HG03108 (cell line): ENCODE data around the gene SMARCD1.
"Not testable (repeated sequence)": the region's sequence is repeated elsewhere in the genome, so short reads cannot be mapped to it uniquely, and the experiment has no call there.

Experiments
- ATAC-seq: cut with Tn5 transposase; IDR thresholded peaks from one replicate; pipeline ENCODE4 v1.9.1; 2021; ENCODE audit warnings: moderate library complexity; ENCODE audit not compliant: unreplicated experiment

SMARCD1 gene

GRCh38 chr12:50075808-50076170 is 9.4 kb upstream of the SMARCD1 start:
- ATAC-seq: no peak

DNA sequence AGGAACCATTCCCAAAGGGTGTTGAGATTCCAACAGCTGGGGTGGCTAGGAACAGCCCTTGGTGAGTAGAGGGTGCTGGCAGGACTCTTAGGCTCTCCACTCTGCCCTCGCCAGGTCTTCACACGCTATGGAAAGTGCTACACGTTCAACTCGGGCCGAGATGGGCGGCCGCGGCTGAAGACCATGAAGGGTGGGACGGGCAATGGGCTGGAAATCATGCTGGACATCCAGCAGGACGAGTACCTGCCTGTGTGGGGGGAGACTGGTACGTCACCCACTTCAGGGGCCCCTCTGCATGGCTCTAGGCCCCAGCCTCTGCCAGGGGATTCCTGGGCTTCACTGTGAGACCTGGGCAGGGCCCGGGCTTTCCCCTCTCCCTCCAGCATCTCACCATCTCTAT is 8.0 kb upstream of the SMARCD1 start:
- no peak for ATAC-seq

DNA sequence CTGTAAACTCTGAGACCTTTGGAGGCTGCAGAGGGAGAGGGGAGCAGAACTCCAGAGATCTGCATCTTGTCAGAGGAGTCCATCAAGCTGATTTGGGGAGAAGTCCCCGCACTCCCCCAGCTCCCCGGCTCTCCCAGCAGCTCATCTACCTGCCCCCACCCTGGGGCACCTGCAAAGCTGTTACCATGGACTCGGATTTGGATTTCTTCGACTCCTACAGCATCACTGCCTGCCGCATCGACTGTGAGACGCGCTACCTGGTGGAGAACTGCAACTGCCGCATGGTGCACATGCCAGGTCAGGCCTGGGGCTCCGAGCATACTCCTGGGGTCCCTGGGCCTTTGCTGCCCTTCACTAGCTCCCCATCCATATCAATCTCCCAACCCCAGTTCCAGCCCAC is 6.9 kb upstream of the SMARCD1 start:
- no peak for ATAC-seq

GRCh38 chr12:50079771-50080170 is 5.4 kb upstream of the SMARCD1 start:
- no peak for ATAC-seq

DNA sequence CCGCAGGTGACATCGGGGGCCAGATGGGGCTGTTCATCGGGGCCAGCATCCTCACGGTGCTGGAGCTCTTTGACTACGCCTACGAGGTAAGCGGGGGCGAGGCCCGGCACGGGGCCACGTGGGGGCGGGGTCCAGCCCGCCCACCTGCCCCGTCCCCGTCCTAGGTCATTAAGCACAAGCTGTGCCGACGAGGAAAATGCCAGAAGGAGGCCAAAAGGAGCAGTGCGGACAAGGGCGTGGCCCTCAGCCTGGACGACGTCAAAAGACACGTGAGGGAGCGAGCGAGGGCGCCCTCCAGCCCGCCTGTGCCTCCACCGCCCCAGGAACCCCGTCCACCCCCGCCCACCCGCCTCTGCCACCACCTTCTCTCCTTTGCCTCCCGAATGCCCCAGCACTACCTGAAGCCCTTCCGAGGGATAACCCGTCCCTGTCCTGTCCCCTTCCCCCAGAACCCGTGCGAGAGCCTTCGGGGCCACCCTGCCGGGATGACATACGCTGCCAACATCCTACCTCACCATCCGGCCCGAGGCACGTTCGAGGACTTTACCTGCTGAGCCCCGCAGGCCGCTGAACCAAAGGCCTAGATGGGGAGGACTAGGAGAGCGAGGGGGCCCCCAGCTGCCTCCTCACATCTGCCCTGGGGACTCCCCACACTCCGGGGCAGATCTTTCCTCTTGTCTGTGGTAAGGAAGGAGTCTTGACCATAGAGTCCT is 3.9 kb upstream of the SMARCD1 start:
- no peak for ATAC-seq

GRCh38 chr12:50082644-50083043 is 2.5 kb upstream of the SMARCD1 start:
- no peak for ATAC-seq

DNA sequence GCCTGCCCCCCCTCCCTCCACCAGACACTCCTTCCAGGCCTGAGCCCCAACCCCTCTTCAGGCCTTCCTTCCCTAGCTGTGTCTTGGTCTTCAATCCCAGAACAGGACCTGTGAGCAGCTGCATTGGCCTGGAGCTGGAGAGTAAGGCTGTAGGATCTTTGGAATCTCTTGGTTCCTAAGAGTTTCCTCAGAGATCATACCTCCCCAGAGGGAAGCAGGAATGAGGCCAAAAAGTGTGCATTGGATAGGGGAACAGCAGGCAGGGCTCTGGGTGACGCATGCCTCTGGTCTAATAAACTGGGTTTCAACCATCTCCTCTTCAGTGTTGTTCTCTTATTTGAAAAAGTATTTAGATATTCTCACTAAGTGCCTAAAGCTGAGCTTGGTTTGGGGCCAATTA is 1.8 kb upstream of the SMARCD1 start:
- no peak for ATAC-seq

DNA sequence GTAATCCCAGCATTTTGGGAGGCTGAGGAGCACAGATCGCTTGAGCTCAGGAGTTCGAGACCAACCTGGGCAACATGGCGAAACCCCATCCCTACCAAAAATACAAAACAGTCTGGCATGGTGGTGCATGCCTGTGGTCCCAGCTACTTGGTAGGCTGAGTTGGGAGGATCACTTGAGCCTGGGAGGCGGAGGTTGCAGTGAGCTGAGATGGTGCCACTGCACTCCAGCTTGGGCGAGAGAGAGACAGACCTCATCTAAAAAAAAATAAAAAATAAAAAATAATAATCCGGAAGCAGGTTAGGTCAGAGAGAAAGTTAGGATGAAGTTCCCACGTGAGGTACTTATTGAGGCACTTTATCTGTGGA is 750 bp upstream of the SMARCD1 start:
- not testable (repeated sequence) for ATAC-seq

- ATAC-seq: no peak
These were observed 502 bp downstream of the SMARCD1 start for GRCh38 chr12:50085615-50086072.

GRCh38 chr12:50086148-50086547 is 1.0 kb downstream of the SMARCD1 start:
- no peak for ATAC-seq

DNA sequence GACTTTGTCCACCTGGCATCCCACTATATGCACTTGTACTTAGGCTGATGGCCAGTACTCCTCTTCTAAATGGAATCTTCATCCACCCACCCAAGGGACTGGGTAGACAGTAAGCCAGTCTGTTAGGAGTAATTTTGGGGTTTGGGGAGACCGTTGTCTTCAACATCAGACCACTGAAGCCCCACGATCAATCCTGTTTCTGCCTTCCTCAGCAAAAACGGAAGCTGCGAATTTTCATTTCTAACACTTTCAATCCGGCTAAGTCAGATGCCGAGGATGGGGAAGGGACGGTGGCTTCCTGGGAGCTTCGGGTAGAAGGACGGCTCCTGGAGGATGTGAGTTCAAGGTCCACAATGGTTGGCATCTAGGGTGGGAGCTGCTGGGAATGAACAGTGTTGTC is 2.0 kb downstream of the SMARCD1 start:
- no peak for ATAC-seq

- no peak for ATAC-seq
These were observed 2.9 kb downstream of the SMARCD1 start for GRCh38 chr12:50087995-50088394.

GRCh38 chr12:50088577-50089335 is 3.6 kb downstream of the SMARCD1 start:
- ATAC-seq: no peak

DNA sequence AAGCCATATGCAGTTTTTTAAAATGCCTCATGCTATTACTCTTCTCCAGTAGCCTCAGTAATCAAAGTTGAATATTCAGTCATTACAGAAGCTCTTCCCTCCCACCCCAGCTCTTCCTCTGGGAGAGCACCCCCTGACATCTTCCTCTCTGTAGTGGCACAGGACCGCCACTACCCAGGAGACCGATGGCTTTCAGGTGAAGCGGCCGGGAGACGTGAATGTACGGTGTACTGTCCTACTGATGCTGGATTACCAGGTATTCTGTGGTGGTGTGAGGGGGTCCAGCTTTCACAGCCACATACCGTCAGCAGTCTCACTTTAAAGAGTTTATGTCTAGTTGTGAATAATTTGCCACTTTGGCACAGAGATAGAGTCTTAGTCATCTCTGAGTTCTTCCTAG is 4.6 kb downstream of the SMARCD1 start:
- ATAC-seq: no peak

DNA sequence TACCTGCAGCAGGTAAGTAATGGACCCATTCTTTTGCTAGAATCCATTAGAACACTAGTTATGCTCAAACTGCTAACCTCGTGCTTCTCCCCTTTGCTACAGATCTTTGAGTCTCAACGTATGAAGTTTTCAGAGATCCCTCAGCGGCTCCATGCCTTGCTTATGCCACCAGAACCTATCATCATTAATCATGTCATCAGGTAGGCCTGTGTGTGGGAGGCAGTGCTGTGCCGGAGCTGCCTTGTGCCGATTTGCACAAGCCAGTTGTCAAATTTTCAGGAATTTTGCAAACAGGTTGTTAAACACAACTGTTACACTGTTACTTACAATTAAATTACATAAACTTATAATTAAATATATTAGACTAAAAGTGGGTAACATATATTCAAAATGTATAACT is 5.2 kb downstream of the SMARCD1 start:
- no peak for ATAC-seq

DNA sequence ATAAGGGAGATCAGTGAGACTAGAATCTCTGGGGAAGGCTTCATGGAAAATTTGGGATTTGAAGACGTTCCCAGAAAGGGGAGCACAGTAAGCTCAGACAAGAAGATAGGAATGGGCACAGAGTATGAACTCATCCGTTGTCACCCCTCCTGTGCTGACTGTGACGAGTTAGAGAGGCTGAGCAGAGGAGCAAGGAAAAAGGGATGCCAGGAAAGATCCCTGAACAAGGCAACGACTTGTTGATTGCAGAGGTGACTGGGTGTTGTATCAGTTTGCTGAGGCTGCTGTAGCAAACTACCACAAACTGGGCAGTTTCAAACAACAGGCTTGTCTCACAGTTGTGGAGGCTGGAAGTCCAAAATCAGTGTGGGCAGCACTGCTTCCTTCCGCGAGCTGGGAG is 12.8 kb downstream of the SMARCD1 start:
- ATAC-seq: no peak

DNA sequence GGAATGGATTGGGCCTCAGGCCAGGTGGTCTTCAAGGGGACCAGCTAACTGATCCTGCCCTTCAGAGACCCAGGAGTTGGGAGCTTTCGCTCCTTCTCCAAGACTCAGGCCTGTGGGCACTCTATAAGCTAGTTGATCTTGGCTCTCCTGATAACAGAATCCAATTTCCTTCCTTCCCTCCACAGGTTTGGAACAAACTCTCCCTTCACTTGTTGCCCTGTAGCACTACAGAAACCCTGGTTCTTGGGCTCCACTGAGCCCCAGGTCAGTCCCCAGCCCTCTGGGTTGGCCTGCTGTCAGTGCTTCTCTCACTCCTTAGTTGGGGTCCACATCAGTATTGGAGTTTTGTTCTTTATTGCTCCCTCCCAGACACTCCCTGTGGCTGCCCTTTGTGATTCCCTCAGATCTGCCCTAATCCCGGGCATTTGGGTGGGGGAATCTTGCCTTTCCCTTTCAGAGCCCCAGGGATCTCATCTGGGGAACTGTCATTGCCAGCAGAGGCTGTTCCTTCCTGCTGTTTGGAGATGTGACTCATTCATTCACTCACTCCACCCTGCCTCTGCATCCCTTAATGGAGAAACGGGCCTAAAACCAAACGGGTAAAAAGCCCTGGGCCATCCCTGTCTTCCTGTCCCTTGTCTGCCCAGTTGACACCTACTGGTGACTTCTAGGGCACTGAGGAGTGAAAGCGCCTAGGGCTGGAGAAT is 14.3 kb downstream of the SMARCD1 start:
- no peak for ATAC-seq

DNA sequence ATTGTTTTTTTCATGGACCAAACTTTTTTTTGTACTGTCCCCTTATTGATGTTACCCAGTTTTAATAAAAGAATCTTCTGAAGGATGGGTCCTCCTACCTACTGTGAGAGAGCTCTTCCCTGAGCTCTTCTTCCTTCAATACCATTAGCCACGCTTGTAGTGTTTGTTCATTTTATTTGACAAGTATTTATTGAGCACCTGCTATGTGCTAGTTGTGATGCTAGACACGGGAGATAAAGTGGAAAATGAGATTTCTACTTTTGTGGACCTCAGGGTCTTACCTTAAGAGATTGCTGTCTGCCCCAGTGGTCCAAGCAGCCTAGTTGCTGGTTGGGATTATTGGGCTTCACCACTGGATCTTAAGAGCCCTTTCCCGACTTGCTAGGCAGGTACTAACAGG is 15.4 kb downstream of the SMARCD1 start:
- no peak for ATAC-seq

DNA sequence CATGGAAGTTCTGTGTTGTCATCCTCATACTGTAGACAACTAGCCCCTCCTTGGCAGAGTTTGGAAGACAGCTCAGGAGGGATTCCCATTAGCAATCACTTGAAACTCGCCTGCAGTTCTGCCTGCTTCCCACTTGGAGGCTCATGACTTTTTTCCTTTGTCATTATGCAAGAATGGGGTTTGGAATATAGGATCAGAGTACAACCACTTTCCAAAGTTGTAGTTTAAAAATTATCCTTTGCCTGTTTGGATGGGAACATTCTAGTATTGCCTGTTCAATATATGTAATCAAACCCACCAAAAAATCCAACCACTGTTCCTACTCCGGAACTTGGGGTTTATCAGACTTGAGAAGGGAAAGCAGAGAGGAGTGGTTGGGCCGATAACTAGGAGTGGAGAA is 16.5 kb downstream of the SMARCD1 start:
- ATAC-seq: no peak

- no peak for ATAC-seq
These were observed 17.0 kb downstream of the SMARCD1 start for GRCh38 chr12:50102131-50102531.

DNA sequence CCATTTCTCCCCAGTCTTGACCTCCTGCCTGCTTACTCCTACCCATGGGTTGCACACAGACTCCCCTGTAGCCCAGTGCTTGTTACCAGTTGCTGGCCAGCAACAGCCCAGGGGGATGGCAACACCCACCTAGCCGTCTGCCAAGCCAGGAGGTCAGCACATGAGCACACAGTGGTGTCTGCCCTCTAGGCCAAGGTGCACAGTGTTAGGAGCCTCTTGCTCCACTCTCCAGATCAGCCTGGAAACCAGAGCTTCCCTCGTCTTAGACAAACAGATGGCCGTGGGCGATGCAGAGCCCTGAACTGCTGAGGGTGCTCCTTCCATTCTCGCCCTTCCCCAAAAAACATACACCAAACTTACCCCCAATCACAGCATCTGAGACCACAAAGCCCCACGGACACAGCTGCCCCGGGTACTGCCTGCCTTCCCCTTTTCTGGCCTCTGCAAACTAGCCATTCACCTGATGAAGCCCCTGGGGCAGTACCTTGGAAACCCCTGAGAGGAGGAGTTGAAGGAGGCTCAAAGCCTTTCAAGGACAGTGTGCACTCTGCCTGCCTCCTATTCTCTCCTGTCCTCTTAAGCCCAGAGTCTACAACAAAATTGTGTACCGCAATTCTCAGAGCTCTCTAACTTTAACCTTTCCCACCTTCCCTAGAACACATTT is 17.6 kb downstream of the SMARCD1 start:
- no peak for ATAC-seq

GRCh38 chr12:50103351-50103750 is 18.2 kb downstream of the SMARCD1 start:
- no peak for ATAC-seq
